Kidney capillary endothelial cell (primary cell): Measurements from ENCODE around the gene POGLUT3.

ENCODE experiments used
- DNase-seq: peaks from one replicate; pipeline ENCODE4 v3.0.0-alpha.2; 2018; ENCODE audit warnings: low spot score

The POGLUT3 gene

DNA sequence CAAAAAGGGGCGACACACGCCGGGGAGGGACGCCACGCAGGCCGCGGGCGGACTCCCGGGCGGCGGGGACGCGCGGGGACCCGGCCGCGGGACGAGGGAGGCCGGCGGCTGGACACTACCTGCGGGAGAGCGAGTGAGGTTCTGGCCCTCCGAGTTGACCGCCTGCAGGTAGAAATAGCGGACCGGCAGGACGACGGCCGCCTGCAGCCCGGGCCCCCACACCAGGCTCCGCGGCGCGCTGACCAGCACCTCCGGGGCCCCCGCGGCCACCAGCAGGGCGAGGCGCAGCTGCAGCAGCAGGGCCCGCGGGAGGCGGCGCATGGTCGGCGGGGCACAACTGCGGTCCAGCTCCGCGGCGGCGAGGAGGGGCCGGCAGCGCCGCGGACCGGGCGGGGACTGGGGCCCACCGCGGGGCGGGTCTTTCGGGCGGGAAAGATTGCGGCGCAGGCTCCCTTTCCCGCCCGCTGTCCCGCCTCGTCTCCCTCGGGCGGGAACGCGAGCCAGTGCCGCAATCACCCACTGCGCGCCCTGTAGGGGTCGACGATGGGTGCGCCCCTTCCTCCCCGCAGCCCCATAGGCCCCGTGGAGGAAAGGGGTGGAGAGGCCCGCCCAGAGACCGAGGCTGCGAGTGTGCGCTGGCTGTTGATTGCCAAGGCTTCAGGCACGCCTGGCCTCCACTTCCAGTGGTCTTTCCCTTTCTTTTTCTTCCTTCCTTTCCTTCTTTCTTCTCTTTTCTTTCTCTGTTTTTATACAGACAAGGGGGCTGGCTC lies at the start of gene POGLUT3:
POGLUT3 (minus strand) TSS at position 339 of the 770 bp plus-strand sequence; CDS start at position 321, 18 bp downstream.
- DNase-seq, result peak; percentile 33

DNA sequence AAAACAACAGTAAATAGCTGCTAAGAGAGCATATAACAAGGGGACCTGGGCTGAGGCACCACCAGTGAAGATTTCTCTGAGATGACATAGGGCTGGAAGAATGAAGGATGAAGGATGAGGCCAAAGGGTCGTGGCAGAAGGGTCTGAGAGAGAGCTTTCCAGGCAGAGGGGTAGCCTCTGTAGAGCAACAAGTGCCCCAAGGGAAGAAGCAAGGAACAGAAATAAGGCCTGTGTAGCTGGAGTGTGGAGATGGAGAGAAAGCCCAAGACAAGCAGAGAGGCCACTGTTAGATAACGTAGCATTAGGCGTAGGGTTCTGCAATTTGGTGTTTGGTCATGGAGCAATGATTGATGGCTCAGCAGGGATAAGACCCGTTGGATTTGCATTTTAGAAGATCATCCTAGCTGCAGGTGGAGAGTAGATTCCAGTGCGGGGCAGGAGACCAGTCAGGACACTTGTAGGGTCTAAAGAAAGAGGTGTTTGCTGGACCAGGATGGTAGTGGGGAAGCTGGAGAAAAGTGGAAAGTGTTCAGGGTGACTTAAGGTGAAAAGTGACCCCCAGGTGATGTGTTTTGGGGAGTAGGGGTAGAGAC lies 47.8 kb upstream of the POGLUT3 start:
- no peak for DNase-seq

- no peak for DNase-seq
Measured at GRCh38 chr11:108543316-108543964, 45.3 kb upstream of the POGLUT3 start.

DNA sequence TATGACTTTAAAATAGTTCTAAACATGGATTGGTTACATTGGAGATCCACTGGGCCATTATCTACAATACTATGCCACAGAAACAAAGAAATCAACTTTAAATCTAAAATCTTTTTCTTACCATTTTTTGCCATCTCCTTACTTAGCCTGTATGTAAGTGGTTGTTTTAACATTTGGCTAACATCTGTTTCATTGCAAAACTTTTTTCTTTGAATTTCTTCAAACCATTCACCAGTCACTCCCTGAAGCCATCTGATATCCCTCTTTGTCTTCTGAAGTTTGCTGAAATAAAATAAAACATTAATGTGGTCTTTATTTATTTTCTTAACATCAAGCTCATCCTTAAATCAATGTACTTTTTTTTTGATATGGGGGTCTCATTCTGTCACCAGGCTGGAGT lies 43.3 kb upstream of the POGLUT3 start:
- DNase-seq, result no peak

DNA sequence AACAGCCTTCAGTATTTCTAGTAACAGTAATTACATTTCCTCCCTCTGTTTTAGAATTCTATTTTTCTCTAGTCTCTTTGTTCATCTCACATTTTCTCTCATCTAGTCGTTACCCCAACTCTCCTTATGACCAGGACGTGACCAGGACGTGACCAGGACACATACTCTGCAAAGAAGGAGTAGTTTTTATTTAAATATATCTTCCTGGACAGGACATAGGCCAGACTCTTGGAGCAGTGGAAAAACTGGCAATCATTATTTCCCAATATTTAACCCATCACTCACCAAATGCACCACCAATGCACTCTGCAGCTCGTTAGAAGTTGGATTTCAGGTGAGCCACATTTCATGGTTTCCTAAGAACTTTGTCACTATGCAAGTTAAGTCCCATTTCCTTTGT lies 40.3 kb upstream of the POGLUT3 start:
- DNase-seq, result no peak

DNA sequence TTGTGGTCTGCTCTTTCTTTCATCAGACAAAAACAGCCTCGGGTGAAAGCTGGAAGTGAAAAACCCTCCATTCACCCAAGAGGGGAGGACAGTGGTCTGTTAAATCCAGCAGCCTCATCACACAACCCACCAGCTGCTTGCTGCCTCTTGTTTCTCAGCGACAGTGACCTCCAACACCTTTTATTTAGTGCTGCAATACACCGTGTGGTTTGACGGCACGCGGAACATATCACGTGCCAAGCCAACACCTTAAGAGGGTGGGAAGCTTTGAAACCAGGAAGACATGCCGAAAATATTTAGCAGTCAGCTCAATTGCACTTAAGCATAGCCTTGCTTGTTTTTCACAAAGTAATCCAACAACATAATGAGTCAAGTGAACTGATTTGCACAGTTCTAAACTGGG lies 39.8 kb upstream of the POGLUT3 start:
- DNase-seq, result no peak

DNA sequence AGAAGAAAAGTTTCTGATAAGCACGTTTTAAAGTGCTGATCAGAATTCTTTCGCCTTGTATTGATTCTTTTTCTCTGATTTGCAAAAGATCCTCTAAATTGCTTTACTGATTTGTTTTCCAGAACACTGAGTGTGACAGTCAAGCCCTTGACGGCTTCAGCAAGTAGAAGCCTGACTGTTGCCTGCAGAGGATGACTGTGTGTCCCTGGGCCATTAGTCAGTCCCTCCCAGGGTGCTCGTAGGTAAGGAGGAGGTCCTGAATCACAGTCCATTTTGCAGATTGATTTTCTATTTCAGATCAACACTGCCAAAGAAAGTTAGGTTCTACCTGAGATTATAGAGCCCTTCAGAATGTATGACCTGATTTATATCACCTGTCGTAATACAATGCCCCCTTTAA lies 38.6 kb upstream of the POGLUT3 start:
- DNase-seq, result no peak

DNA sequence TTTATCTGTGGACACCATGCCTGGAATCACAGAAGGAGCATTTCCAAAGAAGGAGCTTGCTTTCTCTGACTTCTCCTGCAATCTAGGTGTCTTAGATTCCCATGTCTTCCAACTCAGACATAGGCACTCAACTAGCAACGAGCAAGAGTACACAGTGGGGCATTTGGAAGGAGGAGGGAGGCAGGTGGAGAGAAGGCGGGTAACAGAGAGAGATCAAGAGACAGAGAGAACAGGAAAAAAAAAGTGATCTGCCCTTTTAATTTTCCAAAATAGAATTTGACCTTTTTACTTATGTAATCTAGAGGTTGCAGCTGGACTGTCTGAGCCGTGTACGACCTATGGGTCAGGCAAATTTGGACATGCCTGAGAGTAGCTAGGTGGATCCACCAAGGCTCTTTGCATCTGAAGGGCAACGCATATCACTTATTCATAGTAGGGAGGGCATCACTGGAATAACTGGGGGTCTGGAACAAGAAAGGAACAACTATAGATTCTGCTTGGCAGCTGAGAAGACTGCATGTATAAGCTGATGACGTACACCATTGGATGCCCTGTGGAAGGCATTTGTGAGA lies 37.3 kb upstream of the POGLUT3 start:
- DNase-seq, result no peak

DNA sequence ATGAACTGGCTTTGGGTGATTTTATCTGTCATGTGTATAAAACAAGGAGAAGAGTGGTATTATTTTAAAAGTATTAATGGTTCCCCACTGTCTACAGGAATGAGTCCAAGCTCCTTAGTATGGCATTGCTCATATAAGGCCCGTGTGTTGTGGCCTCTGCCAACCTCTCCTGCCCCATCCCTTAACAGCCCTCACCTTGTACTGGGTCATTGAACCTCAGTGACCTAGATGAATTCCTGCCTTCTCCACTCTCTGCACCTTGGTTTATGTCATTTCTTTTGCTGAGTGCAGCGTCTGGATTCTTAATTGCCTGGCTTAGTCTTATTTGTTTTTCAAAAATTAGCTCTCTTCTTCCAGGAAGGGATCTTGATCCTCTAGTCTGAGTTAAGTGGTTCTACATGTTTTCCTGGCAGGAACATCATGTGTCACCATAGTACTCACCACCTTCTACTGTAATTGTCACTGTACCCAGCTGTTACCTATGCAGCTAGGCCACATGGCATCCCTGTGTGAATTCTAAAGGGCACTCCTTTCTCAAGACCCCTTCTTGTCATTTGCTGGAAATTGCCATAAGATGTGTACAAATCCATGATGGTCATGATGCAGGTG lies 36.2 kb upstream of the POGLUT3 start:
- no peak for DNase-seq

GRCh38 chr11:108530426-108530825 lies 32.2 kb upstream of the POGLUT3 start:
- no peak for DNase-seq

DNA sequence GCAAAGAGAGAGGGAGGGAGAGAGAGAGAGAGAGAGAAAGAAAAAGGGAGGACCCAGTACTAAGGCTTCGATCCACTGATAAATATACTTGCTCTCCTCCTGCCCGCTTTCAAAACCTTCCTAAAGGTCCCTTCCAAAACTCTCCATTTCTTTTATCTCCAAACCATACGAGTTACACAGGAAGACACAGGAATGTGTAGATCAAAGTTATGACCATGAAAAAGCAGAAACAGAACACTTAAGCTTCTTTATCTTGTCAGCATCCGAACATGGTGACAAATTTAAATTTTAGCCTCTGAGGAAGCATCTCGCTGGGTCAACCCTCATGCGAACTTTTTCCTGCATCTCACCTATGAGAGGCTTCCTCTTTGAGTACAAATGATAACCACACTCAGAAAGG lies 29.2 kb upstream of the POGLUT3 start:
- no peak for DNase-seq

DNA sequence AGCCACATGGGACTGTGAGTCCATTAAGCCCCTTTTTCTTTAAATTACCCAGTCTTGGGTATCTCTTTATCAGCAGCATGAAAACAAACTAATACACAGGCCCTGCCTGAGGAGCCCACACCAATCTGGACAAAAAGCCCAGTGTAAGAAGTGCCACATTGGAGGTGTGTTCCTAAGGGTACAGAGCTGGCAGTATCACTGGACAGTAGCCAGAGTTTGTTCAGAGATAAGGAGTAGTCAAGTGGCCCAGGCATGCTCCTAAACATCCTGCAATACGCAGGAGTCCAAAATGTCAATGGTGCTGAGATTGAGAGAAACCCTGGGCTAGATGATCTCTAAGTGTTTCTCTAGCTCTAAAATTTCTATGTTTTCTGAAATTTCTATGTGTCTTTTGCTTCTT lies 27.0 kb upstream of the POGLUT3 start:
- no peak for DNase-seq

- no peak for DNase-seq
Measured at GRCh38 chr11:108524422-108524821, 26.2 kb upstream of the POGLUT3 start.

GRCh38 chr11:108522318-108522717 lies 24.1 kb upstream of the POGLUT3 start:
- no peak for DNase-seq

DNA sequence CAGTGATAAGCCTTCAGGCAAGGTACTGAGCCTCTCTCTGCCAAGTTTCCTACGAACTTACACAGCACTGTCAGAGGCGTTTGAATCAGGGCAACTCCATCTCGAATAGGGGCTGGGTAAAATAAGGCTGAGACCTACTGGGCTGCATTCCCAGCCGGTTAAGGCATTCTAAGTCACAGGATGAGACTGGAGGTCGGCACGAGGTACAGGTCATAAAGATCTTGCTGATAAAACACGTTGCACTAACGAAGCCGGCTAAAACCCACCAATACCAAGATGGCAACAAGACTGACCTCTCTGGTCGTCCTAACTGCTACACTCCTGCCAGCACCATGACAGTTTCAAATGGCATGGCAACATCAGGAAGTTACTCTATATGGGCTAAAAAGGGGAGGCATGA lies 20.4 kb upstream of the POGLUT3 start:
- DNase-seq, result no peak

DNA sequence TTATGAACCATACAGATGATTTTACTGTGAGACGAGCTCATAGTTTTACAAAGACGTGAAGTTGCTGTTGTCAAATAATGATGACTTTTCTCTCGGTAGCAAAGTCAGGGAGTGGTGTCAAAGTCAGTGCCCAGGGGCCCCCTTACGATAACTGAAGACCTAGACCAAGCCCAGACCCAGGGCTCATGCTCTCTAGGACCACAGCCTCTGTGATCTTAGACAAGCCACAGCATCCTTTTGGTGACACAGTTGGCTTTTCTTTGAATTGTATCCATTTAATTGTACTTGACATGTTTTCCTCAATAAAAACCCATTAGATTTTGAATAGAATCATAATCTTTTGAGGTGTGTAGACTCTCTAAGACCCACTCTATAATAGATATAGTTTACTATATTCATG lies 17.9 kb upstream of the POGLUT3 start:
- DNase-seq, result no peak

DNA sequence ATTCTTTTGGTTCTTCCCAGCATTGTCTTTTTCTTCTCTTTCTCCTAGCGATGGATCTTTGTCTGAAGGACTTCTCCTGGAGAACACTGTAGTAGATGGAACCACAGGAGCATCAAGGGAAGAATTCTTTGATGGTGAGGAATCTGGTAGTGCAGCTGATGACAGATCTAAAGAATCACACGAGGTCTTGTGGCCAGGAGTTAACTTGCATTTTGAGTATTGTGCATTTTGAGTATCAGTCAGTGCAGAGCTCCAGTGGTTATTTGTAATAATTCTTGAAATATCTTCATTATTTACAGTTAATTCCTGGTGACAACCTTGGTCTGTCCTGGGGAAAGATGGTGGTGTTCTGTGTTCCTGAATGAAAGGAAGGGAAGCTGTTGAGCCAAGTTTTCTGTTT lies 14.5 kb upstream of the POGLUT3 start:
- DNase-seq, result no peak

GRCh38 chr11:108511851-108512474 lies 13.8 kb upstream of the POGLUT3 start:
- DNase-seq, result no peak

GRCh38 chr11:108508653-108509593 lies 10.7 kb upstream of the POGLUT3 start:
- DNase-seq, result no peak

GRCh38 chr11:108501396-108501795 lies 3.2 kb upstream of the POGLUT3 start:
- no peak for DNase-seq

DNA sequence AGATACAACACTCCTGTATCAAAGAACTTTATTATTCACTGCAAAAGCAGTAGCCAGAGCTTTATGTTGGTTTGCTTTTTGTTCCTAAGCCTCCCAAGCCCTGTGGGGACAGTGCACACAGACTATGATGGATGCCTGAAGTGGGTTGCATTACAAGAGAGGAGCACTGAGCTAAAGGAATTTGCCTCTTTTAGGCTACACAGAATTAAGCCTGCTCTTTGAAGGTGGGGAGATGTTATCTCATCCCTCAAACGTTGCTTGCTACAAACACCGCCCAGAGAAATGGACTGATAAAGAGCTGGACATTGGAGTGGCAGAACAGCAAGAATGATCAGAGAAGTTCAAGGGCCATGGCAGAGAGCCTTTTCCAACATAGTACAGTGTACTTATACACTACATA lies 2.5 kb upstream of the POGLUT3 start:
- no peak for DNase-seq
